ENCODE results near the gene LRRC4.

The LRRC4 gene

GRCh38 chr7:128069373-128070364, 38.4 kb upstream of the LRRC4 start:
- DNase-seq (ENCODE audit: extremely low read depth, low read depth), result no peak
- no peak overlapping the region for H3K4me3 ChIP-seq (replicated peaks; ENCODE audit: low read depth, low read length)

DNA sequence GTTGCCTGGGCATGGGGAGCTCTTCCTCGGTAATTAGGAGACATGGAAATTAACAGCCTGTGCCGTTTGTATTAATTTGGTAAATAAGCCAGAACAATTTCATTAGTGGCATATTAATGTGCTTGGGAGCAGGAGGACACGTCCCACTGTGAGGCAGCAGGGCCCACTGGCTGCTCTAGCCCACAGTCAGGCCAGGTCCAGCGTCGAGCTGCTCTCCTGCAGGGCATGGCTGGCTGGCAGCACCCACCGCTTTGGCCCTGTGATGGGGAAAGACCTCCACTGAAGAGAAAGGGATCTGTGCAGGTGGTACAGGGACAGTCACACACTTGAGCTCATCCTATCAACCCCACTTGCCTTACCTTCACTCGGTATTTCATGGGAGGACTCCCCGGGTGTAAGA, 37.5 kb upstream of the LRRC4 start:
- TF ChIP-seq CTCF (IDR thresholded peaks at IDR 0.05; ENCODE audit: low read depth, low read length, missing control alignments), result no peak
- no peak overlapping the region for H3K4me3 ChIP-seq (replicated peaks; ENCODE audit: low read depth, low read length)
- no peak for DNase-seq (ENCODE audit: extremely low read depth, low read depth)

More at GRCh38 chr7:128069373-128070364, 38.4 kb upstream of the LRRC4 start:
- no peak for TF ChIP-seq CTCF (IDR thresholded peaks at IDR 0.05; ENCODE audit: low read depth, low read length, missing control alignments)

DNA sequence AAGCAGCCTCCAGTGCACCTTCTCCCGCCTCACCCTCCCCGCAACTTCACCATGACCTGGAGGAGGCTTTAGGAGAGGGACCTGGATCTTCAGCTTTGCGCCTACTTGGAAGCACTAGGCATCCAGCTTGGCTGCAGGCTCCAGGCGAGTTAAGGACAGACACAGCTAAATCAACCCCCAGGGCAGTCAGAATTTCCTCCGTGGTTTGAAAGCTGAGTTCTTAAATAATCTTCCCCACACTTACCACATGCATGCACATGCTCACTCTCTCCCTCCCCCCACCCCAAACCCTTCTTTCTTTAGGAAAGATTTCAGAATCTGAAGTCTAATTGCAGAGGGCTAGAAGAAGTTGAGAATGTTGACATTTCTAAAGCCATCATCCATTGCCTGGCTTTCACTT, 36.7 kb upstream of the LRRC4 start:
- H3K4me3 ChIP-seq (replicated peaks; ENCODE audit: low read depth, low read length), result no peak overlapping the region
- no peak for TF ChIP-seq CTCF (IDR thresholded peaks at IDR 0.05; ENCODE audit: low read depth, low read length, missing control alignments)
- DNase-seq (ENCODE audit: extremely low read depth, low read depth), result no peak

DNA sequence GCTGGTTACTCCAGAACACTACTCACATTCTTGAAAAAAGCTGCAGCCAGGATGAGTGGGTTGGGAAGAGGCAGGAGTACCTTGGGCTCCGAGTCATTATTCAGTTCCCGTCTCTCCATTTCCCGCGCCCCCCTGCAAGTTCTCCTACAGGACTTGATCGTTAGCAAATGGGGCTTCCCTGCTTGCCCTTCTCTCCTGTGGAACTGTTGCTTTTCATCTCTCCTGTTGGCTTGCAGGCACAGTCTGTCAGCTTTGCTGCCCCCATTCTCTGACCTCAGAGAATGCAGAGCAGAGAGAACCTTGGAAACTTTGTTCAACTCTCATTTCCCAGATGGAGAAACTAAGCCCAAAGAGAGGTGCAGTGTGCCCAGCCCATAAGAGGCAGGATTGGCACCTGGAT, 35.6 kb upstream of the LRRC4 start:
- no peak for DNase-seq (ENCODE audit: extremely low read depth, low read depth)
- no peak overlapping the region for H3K4me3 ChIP-seq (replicated peaks; ENCODE audit: low read depth, low read length)
- TF ChIP-seq CTCF (IDR thresholded peaks at IDR 0.05; ENCODE audit: low read depth, low read length, missing control alignments), result no peak

DNA sequence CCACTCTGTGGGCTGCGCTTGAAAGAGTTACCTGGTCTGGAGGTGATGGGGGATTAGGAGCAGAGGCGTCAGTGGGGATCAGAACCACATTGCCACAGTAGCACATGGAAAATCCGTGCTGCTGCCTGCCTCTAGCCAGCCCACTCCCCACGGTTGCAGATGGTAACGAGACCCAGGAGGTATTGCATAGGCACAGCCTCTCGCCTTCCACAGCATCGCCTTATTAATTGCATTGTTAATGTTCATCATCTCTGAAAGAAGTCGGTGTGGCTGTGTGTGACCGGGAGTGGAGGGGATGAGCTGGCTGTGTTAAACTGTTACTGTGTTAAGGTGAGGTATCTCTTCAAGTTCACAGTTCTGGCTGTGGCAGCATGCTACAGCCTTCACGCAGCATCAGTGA, 35.2 kb upstream of the LRRC4 start:
- TF ChIP-seq CTCF (IDR thresholded peaks at IDR 0.05; ENCODE audit: low read depth, low read length, missing control alignments), result no peak
- no peak overlapping the region for H3K4me3 ChIP-seq (replicated peaks; ENCODE audit: low read depth, low read length)
- no peak for DNase-seq (ENCODE audit: extremely low read depth, low read depth)

DNA sequence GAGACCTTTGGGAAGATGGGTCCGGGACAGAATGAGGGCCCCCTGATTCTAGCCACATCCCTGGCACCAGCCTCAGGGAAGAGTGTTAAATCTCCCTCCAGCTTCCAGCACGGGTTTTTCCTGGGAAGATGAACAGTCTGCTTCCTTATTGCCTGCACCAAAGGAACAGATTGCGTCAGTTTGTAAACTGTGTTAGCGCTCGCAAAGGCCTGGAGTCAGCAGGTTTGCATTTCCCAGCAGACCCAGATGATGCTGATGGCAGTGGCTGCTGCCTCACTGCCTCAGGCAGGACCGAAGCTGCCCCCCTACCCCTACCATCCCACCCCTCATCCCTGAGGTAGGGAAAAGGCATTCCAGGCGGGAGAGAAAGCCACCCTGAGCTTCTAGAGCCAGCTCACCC, 34.6 kb upstream of the LRRC4 start:
- TF ChIP-seq CTCF (IDR thresholded peaks at IDR 0.05; ENCODE audit: low read depth, low read length, missing control alignments), result no peak
- no peak for DNase-seq (ENCODE audit: extremely low read depth, low read depth)
- no peak overlapping the region for H3K4me3 ChIP-seq (replicated peaks; ENCODE audit: low read depth, low read length)
